ENCODE results near the gene SLC2A11.

SLC2A11 gene

GRCh38 chr22:23841292-23841691 is 16.4 kb upstream of the SLC2A11 start:
- Histone ChIP-seq H3K27me3 (ENCODE audit: insufficient read depth, poor library complexity, severe bottlenecking) (no peaks in the 10 kb centered on the region), H3K4me3 (ENCODE audit: severe bottlenecking) (no peak overlapping the region), H3K27ac (ENCODE audit: poor library complexity, severe bottlenecking) (no peak overlapping the region), H3K4me1 (ENCODE audit: insufficient read depth, poor library complexity, severe bottlenecking) (peaks cover 3% of the 10 kb centered on the region), H3K36me3 (ENCODE audit: low read depth) (no peaks in the 10 kb centered on the region), H3K9me3 (ENCODE audit: severe bottlenecking) (no peaks in the 10 kb centered on the region)
- ATAC-seq (ENCODE audit: low read depth) (no peak), DNase-seq (ENCODE audit: low spot score) (peak; percentile 33)
- no peak for TF ChIP-seq CTCF (IDR thresholded peaks at IDR 0.05; ENCODE audit: poor library complexity, severe bottlenecking)

GRCh38 chr22:23841736-23842445 is 15.8 kb upstream of the SLC2A11 start:
- no peak overlapping the region for H3K27ac ChIP-seq (ENCODE audit: poor library complexity, severe bottlenecking)

GRCh38 chr22:23842599-23842998 is 15.1 kb upstream of the SLC2A11 start:
- Histone ChIP-seq H3K9me3 (ENCODE audit: severe bottlenecking) (no peaks in the 10 kb centered on the region), H3K36me3 (ENCODE audit: low read depth) (no peaks in the 10 kb centered on the region), H3K4me1 (ENCODE audit: insufficient read depth, poor library complexity, severe bottlenecking) (peaks cover 10% of the 10 kb centered on the region), H3K4me3 (ENCODE audit: severe bottlenecking) (no peak overlapping the region), H3K27me3 (ENCODE audit: insufficient read depth, poor library complexity, severe bottlenecking) (no peaks in the 10 kb centered on the region), H3K27ac (ENCODE audit: poor library complexity, severe bottlenecking) (no peak overlapping the region)
- no peak for TF ChIP-seq CTCF (IDR thresholded peaks at IDR 0.05; ENCODE audit: poor library complexity, severe bottlenecking)
- ATAC-seq (ENCODE audit: low read depth) (no peak), DNase-seq (ENCODE audit: low spot score) (peak; percentile 44)

More at GRCh38 chr22:23841736-23842445, 15.8 kb upstream of the SLC2A11 start:
- H3K27me3 ChIP-seq (ENCODE audit: insufficient read depth, poor library complexity, severe bottlenecking): no peaks in the 10 kb centered on the region
- ATAC-seq (ENCODE audit: low read depth) (no peak), DNase-seq (ENCODE audit: low spot score) (peak; percentile 34)
- peaks cover 9% of the 10 kb centered on the region for H3K4me1 ChIP-seq (ENCODE audit: insufficient read depth, poor library complexity, severe bottlenecking)
- no peak for TF ChIP-seq CTCF (IDR thresholded peaks at IDR 0.05; ENCODE audit: poor library complexity, severe bottlenecking)
- no peaks in the 10 kb centered on the region for H3K9me3 ChIP-seq (ENCODE audit: severe bottlenecking)
- no peaks in the 10 kb centered on the region for H3K36me3 ChIP-seq (ENCODE audit: low read depth)
- no peak overlapping the region for H3K4me3 ChIP-seq (ENCODE audit: severe bottlenecking)

- ATAC-seq (ENCODE audit: low read depth) (no peak), DNase-seq (ENCODE audit: low spot score) (no peak)
- no peak for TF ChIP-seq CTCF (IDR thresholded peaks at IDR 0.05; ENCODE audit: poor library complexity, severe bottlenecking)
- Histone ChIP-seq H3K4me3 (ENCODE audit: severe bottlenecking) (no peak overlapping the region), H3K4me1 (ENCODE audit: insufficient read depth, poor library complexity, severe bottlenecking) (peaks cover 10% of the 10 kb centered on the region), H3K27ac (ENCODE audit: poor library complexity, severe bottlenecking) (no peak overlapping the region), H3K36me3 (ENCODE audit: low read depth) (no peaks in the 10 kb centered on the region), H3K27me3 (ENCODE audit: insufficient read depth, poor library complexity, severe bottlenecking) (no peaks in the 10 kb centered on the region), H3K9me3 (ENCODE audit: severe bottlenecking) (no peaks in the 10 kb centered on the region)
These were observed 12.9 kb upstream of the SLC2A11 start for GRCh38 chr22:23844739-23845202.
